ENCODE results near the gene ZNF284. TPM values are rescaled to one million over a fixed set of nuclear protein-coding genes. Genes with fewer than 3 reads are reported as not detected.
"Not testable (repeated sequence)": the region's sequence is repeated elsewhere in the genome, so short reads cannot be mapped to it uniquely, and the experiment has no call there.

ZNF284 gene

GRCh38 chr19:44113138-44113783 is 41.3 kb downstream of the ZNF284 start, which contains the start of gene ZNF225:
Gene ZNF225 (plus strand): TSS chr19:44113399. CDS start chr19:44115828, 2,429 bp downstream.
- WGBS (ENCODE audit: extremely low coverage, insufficient coverage, low lambda C conversion rate): no CpG with 5 or more reads among the region's 44 CpGs
- no peak within 1 kb of the TSS for H2BK15ac ChIP-seq (replicated peaks; ENCODE audit: low read depth)
- peak within 1 kb of the TSS; percentile 84 for H3K56ac ChIP-seq (ENCODE audit: low read length)

DNA sequence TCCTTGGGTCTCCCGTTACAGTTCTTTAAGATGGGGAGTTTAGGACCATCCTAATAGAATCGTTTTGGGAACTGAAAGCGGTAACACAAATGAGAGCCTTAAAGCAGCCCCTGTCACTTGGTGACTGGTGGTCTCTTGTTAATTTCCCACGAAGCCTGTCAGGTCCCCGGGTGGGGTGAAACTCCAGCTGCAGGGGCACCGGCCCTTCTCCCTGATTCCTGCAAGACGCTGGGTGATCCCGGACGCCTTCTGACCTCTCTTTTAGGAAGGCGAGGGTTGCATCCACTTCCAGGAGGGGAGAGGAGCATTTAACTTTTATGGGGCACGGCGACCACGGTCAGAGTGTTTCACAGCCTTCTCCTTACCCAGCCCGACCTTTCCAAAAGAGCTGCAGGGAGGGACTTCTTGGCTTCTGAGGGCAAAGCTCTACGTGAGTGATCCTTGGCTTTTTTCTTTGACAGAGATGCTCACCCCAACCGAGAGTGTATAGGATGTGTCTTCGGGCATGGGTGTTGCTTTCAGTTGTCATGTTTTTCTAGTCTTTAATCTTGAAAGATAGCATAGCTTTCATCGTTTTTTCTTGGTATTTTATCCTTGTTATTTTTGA is 41.9 kb downstream of the ZNF284 start:
- Histone ChIP-seq H3K27me3 (ENCODE audit: insufficient read depth, low read length, poor library complexity) (no peaks in the 10 kb centered on the region), H2BK15ac (replicated peaks; ENCODE audit: low read depth) (no peak overlapping the region), H3K79me1 (ENCODE audit: low read length) (no peaks in the 10 kb centered on the region), H2AK5ac (ENCODE audit: low read length) (no peak overlapping the region), H3K79me2 (ENCODE audit: control insufficient read depth, insufficient read depth, low read length) (peaks cover 1% of the 10 kb centered on the region), H3K4me1 (ENCODE audit: control insufficient read depth, low read depth, low read length) (no peaks in the 10 kb centered on the region), H3K4me3 (ENCODE audit: low read length) (peak overlapping the region; percentile 83), H3K4ac (ENCODE audit: low read depth, low read length) (no peak overlapping the region), H3K56ac (ENCODE audit: low read length) (peak overlapping the region; percentile 84), H3K4me2 (ENCODE audit: low read length) (peak overlapping the region; percentile 66), H4K8ac (ENCODE audit: low read depth, low read length) (no peak overlapping the region), H3K36me3 (ENCODE audit: control insufficient read depth, insufficient read depth, low read length) (no peaks in the 10 kb centered on the region), H3K9ac (ENCODE audit: low read length) (peak overlapping the region; percentile 87), H3K18ac (ENCODE audit: low read length) (no peak overlapping the region), H2BK120ac (ENCODE audit: low read depth, low read length) (no peak overlapping the region), H4K5ac (ENCODE audit: low read length) (no peak overlapping the region), H2BK5ac (ENCODE audit: low read length) (no peak overlapping the region), H3K23ac (ENCODE audit: low read length) (no peak overlapping the region), H3K27ac (ENCODE audit: low read depth, low read length) (no peak overlapping the region)
- peak; percentile 15 for DNase-seq
- no CpG with 5 or more reads among the region's 18 CpGs for WGBS (ENCODE audit: extremely low coverage, insufficient coverage, low lambda C conversion rate)

More at GRCh38 chr19:44113138-44113783, 41.3 kb downstream of the ZNF284 start, which contains the start of gene ZNF225:
- no peak within 1 kb of the TSS for H2BK120ac ChIP-seq (ENCODE audit: low read depth, low read length)
- H3K27ac ChIP-seq (ENCODE audit: low read depth, low read length): no peak within 1 kb of the TSS
- H4K8ac ChIP-seq (ENCODE audit: low read depth, low read length): peak within 1 kb of the TSS; percentile 30
- H3K4ac ChIP-seq (ENCODE audit: low read depth, low read length): no peak within 1 kb of the TSS
- H3K23ac ChIP-seq (ENCODE audit: low read length): no peak within 1 kb of the TSS
- no peaks in the 10 kb centered on the region for H3K36me3 ChIP-seq (ENCODE audit: control insufficient read depth, insufficient read depth, low read length)
- no peak within 1 kb of the TSS for H4K5ac ChIP-seq (ENCODE audit: low read length)
- H3K27me3 ChIP-seq (ENCODE audit: insufficient read depth, low read length, poor library complexity): no peaks in the 10 kb centered on the region
- no peak within 1 kb of the TSS for H2BK5ac ChIP-seq (ENCODE audit: low read length)
- peak within 1 kb of the TSS; percentile 83 for H3K4me3 ChIP-seq (ENCODE audit: low read length)
- peaks cover 1% of the 10 kb centered on the region for H3K79me2 ChIP-seq (ENCODE audit: control insufficient read depth, insufficient read depth, low read length)
- H3K18ac ChIP-seq (ENCODE audit: low read length): no peak within 1 kb of the TSS
- peak; percentile 100 for DNase-seq
- peak within 1 kb of the TSS; percentile 87 for H3K9ac ChIP-seq (ENCODE audit: low read length)
- no peaks in the 10 kb centered on the region for H3K79me1 ChIP-seq (ENCODE audit: low read length)
- H3K4me1 ChIP-seq (ENCODE audit: control insufficient read depth, low read depth, low read length): no peaks in the 10 kb centered on the region
- no peak within 1 kb of the TSS for H2AK5ac ChIP-seq (ENCODE audit: low read length)
- H3K4me2 ChIP-seq (ENCODE audit: low read length): peak within 1 kb of the TSS; percentile 66

- DNase-seq; H2BK5ac ChIP-seq (ENCODE audit: low read length); H3K27ac ChIP-seq (ENCODE audit: low read depth, low read length); H2BK120ac ChIP-seq (ENCODE audit: low read depth, low read length); H3K36me3 ChIP-seq (ENCODE audit: control insufficient read depth, insufficient read depth, low read length); H3K23ac ChIP-seq (ENCODE audit: low read length); H3K79me1 ChIP-seq (ENCODE audit: low read length); H3K4me3 ChIP-seq (ENCODE audit: low read length); H3K79me2 ChIP-seq (ENCODE audit: control insufficient read depth, insufficient read depth, low read length); H3K18ac ChIP-seq (ENCODE audit: low read length); H3K9ac ChIP-seq (ENCODE audit: low read length); H2AK5ac ChIP-seq (ENCODE audit: low read length); H3K4me2 ChIP-seq (ENCODE audit: low read length); H4K8ac ChIP-seq (ENCODE audit: low read depth, low read length); H4K5ac ChIP-seq (ENCODE audit: low read length); H2BK15ac ChIP-seq (replicated peaks; ENCODE audit: low read depth); H3K27me3 ChIP-seq (ENCODE audit: insufficient read depth, low read length, poor library complexity); H3K56ac ChIP-seq (ENCODE audit: low read length); H3K4ac ChIP-seq (ENCODE audit: low read depth, low read length); H3K4me1 ChIP-seq (ENCODE audit: control insufficient read depth, low read depth, low read length): not testable (repeated sequence)
- WGBS (ENCODE audit: extremely low coverage, insufficient coverage, low lambda C conversion rate): no CpG with 5 or more reads among the region's 4 CpGs
Measured at GRCh38 chr19:44121162-44121561, 49.2 kb downstream of the ZNF284 start.

DNA sequence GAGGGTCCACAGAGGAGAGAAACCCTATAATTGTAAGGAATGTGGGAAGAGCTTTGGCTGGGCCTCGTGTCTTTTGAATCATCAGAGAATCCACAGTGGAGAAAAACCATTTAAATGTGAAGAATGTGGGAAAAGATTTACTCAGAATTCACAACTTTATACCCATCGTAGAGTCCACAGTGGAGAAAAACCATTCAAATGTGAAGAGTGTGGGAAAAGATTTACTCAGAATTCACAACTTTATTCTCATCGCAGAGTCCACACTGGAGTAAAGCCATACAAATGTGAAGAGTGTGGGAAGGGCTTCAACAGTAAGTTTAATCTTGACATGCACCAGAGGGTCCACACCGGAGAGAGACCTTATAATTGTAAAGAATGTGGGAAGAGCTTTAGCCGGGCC is 60.0 kb downstream of the ZNF284 start:
- no peaks in the 10 kb centered on the region for H3K27me3 ChIP-seq (ENCODE audit: insufficient read depth, low read length, poor library complexity)
- peaks cover 3% of the 10 kb centered on the region for H3K36me3 ChIP-seq (ENCODE audit: control insufficient read depth, insufficient read depth, low read length)
- H3K4ac ChIP-seq (ENCODE audit: low read depth, low read length): no peak overlapping the region
- H2BK15ac ChIP-seq (replicated peaks; ENCODE audit: low read depth): no peak overlapping the region
- H3K27ac ChIP-seq (ENCODE audit: low read depth, low read length): no peak overlapping the region
- H2BK5ac ChIP-seq (ENCODE audit: low read length): no peak overlapping the region
- H3K18ac ChIP-seq (ENCODE audit: low read length): no peak overlapping the region
- H3K4me3 ChIP-seq (ENCODE audit: low read length): no peak overlapping the region
- H3K79me2 ChIP-seq (ENCODE audit: control insufficient read depth, insufficient read depth, low read length): no peaks in the 10 kb centered on the region
- no peak for DNase-seq
- H3K4me1 ChIP-seq (ENCODE audit: control insufficient read depth, low read depth, low read length): no peaks in the 10 kb centered on the region
- H3K4me2 ChIP-seq (ENCODE audit: low read length): no peak overlapping the region
- no peak overlapping the region for H3K9ac ChIP-seq (ENCODE audit: low read length)
- H4K5ac ChIP-seq (ENCODE audit: low read length): no peak overlapping the region
- no peak overlapping the region for H2BK120ac ChIP-seq (ENCODE audit: low read depth, low read length)
- WGBS (ENCODE audit: extremely low coverage, insufficient coverage, low lambda C conversion rate): no CpG with 5 or more reads among the region's 5 CpGs
- H3K79me1 ChIP-seq (ENCODE audit: low read length): no peaks in the 10 kb centered on the region
- no peak overlapping the region for H3K56ac ChIP-seq (ENCODE audit: low read length)
- H2AK5ac ChIP-seq (ENCODE audit: low read length): no peak overlapping the region
- no peak overlapping the region for H3K23ac ChIP-seq (ENCODE audit: low read length)
- H4K8ac ChIP-seq (ENCODE audit: low read depth, low read length): no peak overlapping the region

Small RNA genes within 50 kb of the gene (small RNA-seq; reads per million reads assigned to genes)
- not detected for gene RNU6-902P (ENCODE audit: insufficient read depth)
